Calu3 (cell line): ENCODE measurements around the gene EMP2. TPM values are rescaled to one million over a fixed set of nuclear protein-coding genes. Genes with fewer than 3 reads are reported as not detected.

Source experiments
- BruUV-seq: library from RNA; stranded (reverse); fragments of 400-500 nt; replicated peaks from 2 replicates; lab custom pipeline; 2021; lab: Mats Ljungman, UMichigan
- CTCF ChIA-PET: fragments of 300-600 bp; sonication (Branson Sonifier 250); formaldehyde crosslinking; loops from one replicate; lab custom pipeline; 2022; ENCODE audit warnings: antibody characterized with exemption; lab: Charles Lee
- DNase-seq: peaks from one replicate; pipeline ENCODE4 v3.0.0; 2022
- H3K27ac Mint-ChIP-seq: one replicate; pipeline ENCODE4 v1.8.0; 2022; ENCODE audit warnings: mixed read lengths; ENCODE audit not compliant: unreplicated experiment
- H3K27me3 Mint-ChIP-seq: one replicate; pipeline ENCODE4 v1.8.0; 2022; ENCODE audit warnings: mixed read lengths; ENCODE audit not compliant: unreplicated experiment
- H3K36me3 Mint-ChIP-seq: one replicate; pipeline ENCODE4 v1.8.0; 2022; ENCODE audit warnings: mild to moderate bottlenecking, moderate library complexity, mixed read lengths; ENCODE audit not compliant: insufficient read depth, unreplicated experiment
- H3K4me1 Mint-ChIP-seq: one replicate; pipeline ENCODE4 v1.8.0; 2022; ENCODE audit warnings: mild to moderate bottlenecking, low read depth, mixed read lengths; ENCODE audit not compliant: unreplicated experiment
- H3K4me3 Mint-ChIP-seq: one replicate; pipeline ENCODE4 v1.8.0; 2022; ENCODE audit warnings: mild to moderate bottlenecking, low read depth, moderate library complexity, mixed read lengths; ENCODE audit not compliant: unreplicated experiment
- H3K9me3 Mint-ChIP-seq: one replicate; pipeline ENCODE4 v1.8.0; 2022; ENCODE audit warnings: low read depth, mixed read lengths; ENCODE audit not compliant: unreplicated experiment
- CTCF ChIP-seq: fragments of 200-600 bp; IDR thresholded peaks from one replicate; pipeline ENCODE4 v1.8.0; 2022; ENCODE audit warnings: antibody characterized with exemption; ENCODE audit not compliant: unreplicated experiment
- intact Hi-C: fragments of 100-400 bp; cut with micrococcal nuclease; formaldehyde crosslinking; loops from one replicate; pipeline ENCODE4 v1.10.0; 2022; ENCODE audit not compliant: unreplicated experiment
- total RNA-seq: library from RNA; stranded (reverse); gene quantifications from 2 replicates; pipeline ENCODE4 v1.2.3, GENCODE V29; 2022

EMP2 gene
- total RNA-seq, 1 experiment from 2014 or later, result 73.9 TPM

GRCh38 chr16:10485698-10486382, 94.6 kb downstream of the EMP2 start:
- H3K36me3 Mint-ChIP-seq, result peaks cover 6% of the 10 kb centered on the region
- CTCF ChIA-PET, result no interaction called here
- no peaks in the 10 kb centered on the region for H3K27me3 Mint-ChIP-seq
- no peak for TF ChIP-seq CTCF
- H3K27ac Mint-ChIP-seq, result peak overlapping the region; percentile 43
- H3K9me3 Mint-ChIP-seq, result peaks cover 6% of the 10 kb centered on the region
- DNase-seq, result no peak
- no peak overlapping the region for H3K4me3 Mint-ChIP-seq
- H3K4me1 Mint-ChIP-seq, result peaks cover 9% of the 10 kb centered on the region
- BruUV-seq, result TSS peak; percentile 35
- intact Hi-C loops, result no loop called here

- no peak for DNase-seq
- CTCF ChIA-PET, result no interaction called here
- no peak for TF ChIP-seq CTCF
- H3K36me3 Mint-ChIP-seq, result peaks cover 10% of the 10 kb centered on the region
- no peak overlapping the region for H3K4me3 Mint-ChIP-seq
- no peaks in the 10 kb centered on the region for H3K27me3 Mint-ChIP-seq
- H3K27ac Mint-ChIP-seq, result peak overlapping the region; percentile 43
- intact Hi-C loops, result no loop called here
- H3K9me3 Mint-ChIP-seq, result peaks cover 8% of the 10 kb centered on the region
- H3K4me1 Mint-ChIP-seq, result peaks cover 9% of the 10 kb centered on the region
- BruUV-seq, result no TSS peak
Observed at GRCh38 chr16:10485159-10485558, 95.2 kb downstream of the EMP2 start.

- peaks cover 2% of the 10 kb centered on the region for H3K9me3 Mint-ChIP-seq
- no peaks in the 10 kb centered on the region for H3K27me3 Mint-ChIP-seq
- no peak overlapping the region for H3K27ac Mint-ChIP-seq
- no peak for TF ChIP-seq CTCF
- no peaks in the 10 kb centered on the region for H3K4me1 Mint-ChIP-seq
- peaks cover 11% of the 10 kb centered on the region for H3K36me3 Mint-ChIP-seq
- CTCF ChIA-PET, result no interaction called here
- no peak for DNase-seq
- no TSS peak for BruUV-seq
- H3K4me3 Mint-ChIP-seq, result no peak overlapping the region
- intact Hi-C loops, result no loop called here
Observed at GRCh38 chr16:10480151-10480550, 100.2 kb downstream of the EMP2 start.

Other genes with a start within 250 kb of the EMP2 start
- gene ATF7IP2, start 194.5 kb downstream of the EMP2 start, total RNA-seq, result 23.9 and 29.7 TPM in 2 replicates
- not detected in 2 replicates for gene TEKT5, start 114.3 kb upstream of the EMP2 start, total RNA-seq
- gene NUBP1, start 163.2 kb upstream of the EMP2 start, total RNA-seq, result 35.7 and 35.9 TPM in 2 replicates
- gene TVP23A, start 238.2 kb upstream of the EMP2 start, total RNA-seq, result 0.21 TPM in 1 of 2 replicates, not detected in the other